ENCODE data around the gene GC. TPM values are rescaled to one million over a fixed set of nuclear protein-coding genes. Genes with fewer than 3 reads are reported as not detected.

Gene GC
- total RNA-seq, 1 experiment from 2014 or later, result not detected

DNA sequence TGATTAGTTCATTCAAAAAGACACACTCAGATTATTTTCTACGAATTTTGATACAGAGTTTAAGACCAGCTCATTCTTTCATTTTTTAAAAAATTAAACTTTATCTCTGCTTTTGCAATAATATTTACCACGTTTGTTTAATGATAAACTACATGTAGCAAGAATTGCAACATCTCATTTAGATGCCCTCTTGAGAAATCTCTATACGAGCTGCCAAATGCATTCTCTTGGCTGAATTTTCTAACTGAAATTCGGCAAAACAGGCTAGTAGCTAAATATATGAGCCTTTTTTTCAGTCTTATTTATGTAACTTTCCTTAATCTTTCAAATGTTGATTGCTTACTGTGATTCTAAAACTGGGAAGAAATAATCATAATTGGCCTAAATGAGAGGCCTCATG, 2.1 kb upstream of the GC start:
- H2AFZ ChIP-seq (ENCODE audit: low read length), result no peak overlapping the region
- no peak overlapping the region for H3T11ph ChIP-seq (ENCODE audit: low read length)
- TF ChIP-seq, protein P1, sequence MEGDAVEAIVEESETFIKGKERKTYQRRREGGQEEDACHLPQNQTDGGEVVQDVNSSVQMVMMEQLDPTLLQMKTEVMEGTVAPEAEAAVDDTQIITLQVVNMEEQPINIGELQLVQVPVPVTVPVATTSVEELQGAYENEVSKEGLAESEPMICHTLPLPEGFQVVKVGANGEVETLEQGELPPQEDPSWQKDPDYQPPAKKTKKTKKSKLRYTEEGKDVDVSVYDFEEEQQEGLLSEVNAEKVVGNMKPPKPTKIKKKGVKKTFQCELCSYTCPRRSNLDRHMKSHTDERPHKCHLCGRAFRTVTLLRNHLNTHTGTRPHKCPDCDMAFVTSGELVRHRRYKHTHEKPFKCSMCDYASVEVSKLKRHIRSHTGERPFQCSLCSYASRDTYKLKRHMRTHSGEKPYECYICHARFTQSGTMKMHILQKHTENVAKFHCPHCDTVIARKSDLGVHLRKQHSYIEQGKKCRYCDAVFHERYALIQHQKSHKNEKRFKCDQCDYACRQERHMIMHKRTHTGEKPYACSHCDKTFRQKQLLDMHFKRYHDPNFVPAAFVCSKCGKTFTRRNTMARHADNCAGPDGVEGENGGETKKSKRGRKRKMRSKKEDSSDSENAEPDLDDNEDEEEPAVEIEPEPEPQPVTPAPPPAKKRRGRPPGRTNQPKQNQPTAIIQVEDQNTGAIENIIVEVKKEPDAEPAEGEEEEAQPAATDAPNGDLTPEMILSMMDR (conservative IDR thresholded peaks at IDR 0.05), result no peak
- H3K23ac ChIP-seq (ENCODE audit: insufficient read length, low read depth, low read length), result no peak overlapping the region
- H2AK5ac ChIP-seq (ENCODE audit: insufficient read length, low read length), result no peak overlapping the region
- H2BK15ac ChIP-seq (ENCODE audit: low read depth, low read length), result no peak overlapping the region
- H3K27ac ChIP-seq (ENCODE audit: insufficient read length, low read depth, low read length), result no peak overlapping the region
- H2BK12ac ChIP-seq (ENCODE audit: insufficient read length, low read depth, low read length), result no peak overlapping the region
- H3K4me1 Mint-ChIP-seq, result 0 out of 4 replicates have a peak, but pooled peaks cover 0 to 2% of the 10 kb centered on the region in 2 experiments
- no peak for DNase-seq
- H4K91ac ChIP-seq (ENCODE audit: insufficient read length, low read depth, low read length), result no peak overlapping the region
- no peak overlapping the region for H2BK20ac ChIP-seq (ENCODE audit: low read depth, low read length, poor library complexity, severe bottlenecking)
- H3K4me1 ChIP-seq (ENCODE audit: insufficient read depth, low read length), result no peaks in the 10 kb centered on the region
- H2BK120ac ChIP-seq (ENCODE audit: low read depth, low read length, poor library complexity, severe bottlenecking), result no peak overlapping the region
- H2BK5ac ChIP-seq (ENCODE audit: insufficient read length, low read length), result no peak overlapping the region
- H4K8ac ChIP-seq (replicated peaks; ENCODE audit: insufficient read length, low read depth, low read length), result no peak overlapping the region
- H3K18ac ChIP-seq (ENCODE audit: insufficient read length, low read depth, low read length), result no peak overlapping the region
- no peaks in the 10 kb centered on the region for H3K9me3 ChIP-seq (ENCODE audit: control insufficient read depth, low read depth, low read length)
- no peak overlapping the region for H3K4me2 ChIP-seq (ENCODE audit: insufficient read depth, insufficient read length, low read length)
- WGBS (ENCODE audit: extremely low coverage, insufficient read length, low lambda C conversion rate), result no CpG with 5 or more reads among the region's 4 CpGs
- no peak overlapping the region for H4K5ac ChIP-seq (ENCODE audit: insufficient read length, low read depth, low read length)
- no peaks in the 10 kb centered on the region for H3K36me3 Mint-ChIP-seq (ENCODE audit: insufficient read depth in 1 of 3, low read depth in 3 of 3)
- no peak overlapping the region for H3K4ac ChIP-seq (ENCODE audit: low read depth, low read length)
- no peak overlapping the region for H3K14ac ChIP-seq (ENCODE audit: insufficient read depth, low read length)
- H3K27ac Mint-ChIP-seq, result no peak overlapping the region
- no peaks in the 10 kb centered on the region for H3K27me3 Mint-ChIP-seq (ENCODE audit: low read depth)
- no peak overlapping the region for H3K56ac ChIP-seq (ENCODE audit: insufficient read length, low read depth, low read length)
- H4K20me1 ChIP-seq (ENCODE audit: control insufficient read depth, insufficient read depth, insufficient read length), result no peaks in the 10 kb centered on the region
- no peaks in the 10 kb centered on the region for H3K79me1 ChIP-seq (ENCODE audit: insufficient read depth, low read depth, low read length, poor library complexity, severe bottlenecking)
- no peaks in the 10 kb centered on the region for H3K27me3 ChIP-seq (ENCODE audit: insufficient read depth, low read length)
- no peaks in the 10 kb centered on the region for H3K23me2 ChIP-seq (ENCODE audit: insufficient read length, low read depth, low read length, poor library complexity, severe bottlenecking)
- no peaks in the 10 kb centered on the region for H3K79me2 ChIP-seq (ENCODE audit: insufficient read depth, low read length)
- no peaks in the 10 kb centered on the region; a peak in 1 of 5 replicates for H3K9me3 Mint-ChIP-seq
- no peak overlapping the region for H3K4me3 Mint-ChIP-seq
- no peak overlapping the region for H3K9ac ChIP-seq (ENCODE audit: extremely low read depth, insufficient read length, low read length)
